Measurements from ENCODE around the gene ZIC3.

GRCh38 chrX:137587151-137587550, 21.2 kb downstream of the ZIC3 start:
- no peak for TF ChIP-seq CTCF (conservative IDR thresholded peaks at IDR 0.05; ENCODE audit: low read length)
- TF ChIP-seq EZH2phosphoT487 (IDR thresholded peaks at IDR 0.05; ENCODE audit: borderline replicate concordance, low read depth, low read length), result no peak
